OCI-LY3 (cell line): ENCODE results near the gene IER5L.

ENCODE experiments used
- CTCF ChIP-seq: fragments of 200-600, 300-600 bp; sonication (generic); IDR thresholded peaks from 2 replicates; pipeline ENCODE4 v1.5.1; 2014; ENCODE audit warnings: antibody characterized with exemption, low read length, low read depth
- EZH2phosphoT487 ChIP-seq: fragments of 200-600 bp; shearing (Covaris generic); IDR thresholded peaks from 2 replicates; pipeline ENCODE4 v1.6.1; 2018; ENCODE audit warnings: antibody characterized with exemption, mixed run types, low read depth

GRCh38 chr9:129185402-129185801 lies 7.3 kb upstream of the IER5L start:
- TF ChIP-seq CTCF (no peak), EZH2phosphoT487 (no peak)
